Type B pancreatic cell (in vitro differentiated cells): ENCODE data around the gene MACF1. TPM values are rescaled to one million over a fixed set of nuclear protein-coding genes. Genes with fewer than 3 reads are reported as not detected.

Experiments
- DNase-seq: peaks from one replicate; pipeline ENCODE4 v3.0.0; 2021; ENCODE audit warnings: mixed read lengths; ENCODE audit not compliant: unreplicated experiment; ENCODE audit errors: extremely low spot score
- H3K27ac Mint-ChIP-seq: 2 replicates; pipeline ENCODE4 v1.8.0; 2021; ENCODE audit warnings: mild to moderate bottlenecking, mixed read lengths
- H3K27me3 Mint-ChIP-seq: 2 replicates; pipeline ENCODE4 v1.8.0; 2021; ENCODE audit warnings: mixed read lengths
- H3K36me3 Mint-ChIP-seq: 2 replicates; pipeline ENCODE4 v1.8.0; 2021; ENCODE audit warnings: mixed read lengths
- H3K4me1 Mint-ChIP-seq: one replicate; pipeline ENCODE4 v1.8.0; 2021; ENCODE audit warnings: mixed read lengths; ENCODE audit not compliant: unreplicated experiment
- H3K4me3 Mint-ChIP-seq: 2 replicates; pipeline ENCODE4 v1.8.0; 2021; ENCODE audit warnings: mild to moderate bottlenecking, mixed read lengths
- H3K9me3 Mint-ChIP-seq: 2 replicates; pipeline ENCODE4 v1.8.0; 2021; ENCODE audit warnings: mixed read lengths
- total RNA-seq: library from RNA; stranded (reverse); gene quantifications from 2 replicates; pipeline ENCODE4 v1.2.1, GENCODE V29; 2021; ENCODE audit warnings: low replicate concordance
- TF ChIP-seq, protein P1 (sequence below): fragments of 200-600 bp; sonication (generic); conservative IDR thresholded peaks from 2 replicates; pipeline ENCODE4 v1.5.0; 2021; ENCODE audit warnings: antibody characterized with exemption, mild to moderate bottlenecking

The MACF1 gene
- total RNA-seq, 1 donor from 2014 or later, result 201 TPM

DNA sequence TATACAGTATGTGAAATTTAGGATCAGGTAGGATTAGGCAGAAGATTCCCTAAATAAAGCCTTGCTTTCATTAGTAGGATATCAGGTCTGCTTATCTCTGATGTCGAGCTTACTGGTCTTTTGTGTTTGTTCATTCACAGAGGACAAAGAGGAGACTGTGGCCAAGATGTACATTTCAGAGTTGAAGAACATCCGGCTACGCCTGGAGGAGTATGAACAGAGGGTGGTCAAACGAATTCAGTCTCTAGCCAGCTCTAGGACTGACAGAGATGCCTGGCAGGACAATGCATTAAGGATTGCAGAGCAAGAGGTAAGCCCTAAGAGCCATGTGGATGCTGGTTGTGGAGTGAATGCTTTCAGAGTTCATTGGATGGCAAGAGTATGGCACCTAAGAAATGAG, 106.2 kb downstream of the MACF1 start:
- Mint-ChIP-seq H3K27ac (no peak overlapping the region), H3K36me3 (peaks cover 38% of the 10 kb centered on the region), H3K4me1 (no peaks in the 10 kb centered on the region), H3K4me3 (no peak overlapping the region), H3K27me3 (no peaks in the 10 kb centered on the region), H3K9me3 (no peaks in the 10 kb centered on the region)
- TF ChIP-seq, protein P1, sequence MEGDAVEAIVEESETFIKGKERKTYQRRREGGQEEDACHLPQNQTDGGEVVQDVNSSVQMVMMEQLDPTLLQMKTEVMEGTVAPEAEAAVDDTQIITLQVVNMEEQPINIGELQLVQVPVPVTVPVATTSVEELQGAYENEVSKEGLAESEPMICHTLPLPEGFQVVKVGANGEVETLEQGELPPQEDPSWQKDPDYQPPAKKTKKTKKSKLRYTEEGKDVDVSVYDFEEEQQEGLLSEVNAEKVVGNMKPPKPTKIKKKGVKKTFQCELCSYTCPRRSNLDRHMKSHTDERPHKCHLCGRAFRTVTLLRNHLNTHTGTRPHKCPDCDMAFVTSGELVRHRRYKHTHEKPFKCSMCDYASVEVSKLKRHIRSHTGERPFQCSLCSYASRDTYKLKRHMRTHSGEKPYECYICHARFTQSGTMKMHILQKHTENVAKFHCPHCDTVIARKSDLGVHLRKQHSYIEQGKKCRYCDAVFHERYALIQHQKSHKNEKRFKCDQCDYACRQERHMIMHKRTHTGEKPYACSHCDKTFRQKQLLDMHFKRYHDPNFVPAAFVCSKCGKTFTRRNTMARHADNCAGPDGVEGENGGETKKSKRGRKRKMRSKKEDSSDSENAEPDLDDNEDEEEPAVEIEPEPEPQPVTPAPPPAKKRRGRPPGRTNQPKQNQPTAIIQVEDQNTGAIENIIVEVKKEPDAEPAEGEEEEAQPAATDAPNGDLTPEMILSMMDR, result no peak
- DNase-seq, result no peak

GRCh38 chr1:39317111-39317510, 112.6 kb downstream of the MACF1 start:
- peaks cover 48% of the 10 kb centered on the region for H3K36me3 Mint-ChIP-seq
- TF ChIP-seq, protein P1, result no peak
- no peak overlapping the region for H3K27ac Mint-ChIP-seq
- H3K4me3 Mint-ChIP-seq, result no peak overlapping the region
- no peaks in the 10 kb centered on the region for H3K27me3 Mint-ChIP-seq
- DNase-seq, result no peak
- H3K9me3 Mint-ChIP-seq, result no peaks in the 10 kb centered on the region
- no peaks in the 10 kb centered on the region for H3K4me1 Mint-ChIP-seq

- Mint-ChIP-seq H3K36me3 (peaks cover 46% of the 10 kb centered on the region), H3K9me3 (no peaks in the 10 kb centered on the region), H3K4me1 (no peaks in the 10 kb centered on the region), H3K4me3 (no peak overlapping the region), H3K27ac (peak overlapping the region; percentile 74), H3K27me3 (no peaks in the 10 kb centered on the region)
- DNase-seq, result no peak
- TF ChIP-seq, protein P1, result no peak
Measured at GRCh38 chr1:39317910-39318633, 113.6 kb downstream of the MACF1 start.

DNA sequence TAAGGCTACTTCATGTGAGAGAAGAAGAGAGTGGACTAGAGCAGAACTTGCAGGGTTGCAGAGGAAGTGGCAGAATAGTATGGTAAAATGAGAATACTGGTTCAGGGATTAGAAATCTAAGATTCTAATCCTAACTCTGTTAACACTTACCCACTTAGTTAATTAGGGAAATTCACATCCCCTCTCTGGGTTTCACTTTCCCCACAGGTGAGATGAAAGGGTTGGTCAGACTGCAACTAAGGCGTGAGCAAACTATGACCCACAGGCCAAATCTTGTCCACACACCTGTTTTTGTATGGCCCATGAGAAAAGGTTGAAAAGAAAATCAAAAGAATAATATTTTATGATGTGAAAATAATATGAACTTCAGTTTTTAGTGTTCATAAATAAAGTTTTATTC, 117.5 kb downstream of the MACF1 start:
- no peak for DNase-seq
- no peaks in the 10 kb centered on the region for H3K9me3 Mint-ChIP-seq
- no peak overlapping the region for H3K27ac Mint-ChIP-seq
- H3K36me3 Mint-ChIP-seq, result peaks cover 34% of the 10 kb centered on the region
- TF ChIP-seq, protein P1, result no peak
- H3K4me3 Mint-ChIP-seq, result no peak overlapping the region
- no peaks in the 10 kb centered on the region for H3K27me3 Mint-ChIP-seq
- H3K4me1 Mint-ChIP-seq, result no peaks in the 10 kb centered on the region

DNA sequence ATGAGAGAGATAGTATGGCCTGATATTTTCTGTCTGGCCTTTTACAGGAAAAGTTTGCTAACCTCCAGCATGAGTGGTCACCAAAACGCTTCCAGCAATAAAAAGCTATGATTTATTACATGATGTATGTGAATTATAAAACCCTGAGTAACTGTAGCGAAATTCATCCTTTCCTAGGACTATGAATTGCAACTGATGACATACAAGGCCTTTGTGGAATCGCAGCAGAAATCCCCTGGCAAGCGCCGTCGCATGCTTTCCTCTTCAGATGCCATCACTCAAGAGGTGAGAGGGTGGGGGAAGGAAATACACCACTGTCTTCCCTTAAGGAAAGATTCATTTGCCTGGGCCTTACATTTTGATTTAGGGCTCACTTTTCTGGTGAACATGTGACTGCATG, 117.9 kb downstream of the MACF1 start:
- no peak overlapping the region for H3K27ac Mint-ChIP-seq
- no peak overlapping the region for H3K4me3 Mint-ChIP-seq
- H3K27me3 Mint-ChIP-seq, result no peaks in the 10 kb centered on the region
- TF ChIP-seq, protein P1, result no peak
- peaks cover 31% of the 10 kb centered on the region for H3K36me3 Mint-ChIP-seq
- no peaks in the 10 kb centered on the region for H3K9me3 Mint-ChIP-seq
- no peak for DNase-seq
- H3K4me1 Mint-ChIP-seq, result no peaks in the 10 kb centered on the region

GRCh38 chr1:39324888-39325287, 120.4 kb downstream of the MACF1 start:
- no peak overlapping the region for H3K4me3 Mint-ChIP-seq
- no peak for DNase-seq
- H3K4me1 Mint-ChIP-seq, result no peaks in the 10 kb centered on the region
- no peaks in the 10 kb centered on the region for H3K27me3 Mint-ChIP-seq
- no peaks in the 10 kb centered on the region for H3K9me3 Mint-ChIP-seq
- TF ChIP-seq, protein P1, result no peak
- no peak overlapping the region for H3K27ac Mint-ChIP-seq
- H3K36me3 Mint-ChIP-seq, result peaks cover 29% of the 10 kb centered on the region
